HTR-8/SVneo (cell line): Measurements from ENCODE around the gene HOXC6.

Experiments
- DNase-seq: peaks from one replicate; pipeline ENCODE4 v3.0.0; 2011; ENCODE audit warnings: low spot score, mixed read lengths; ENCODE audit not compliant: insufficient read length
- FAIRE-seq: peaks from 2 replicates; lab custom pipeline; 2011; peaks lifted over from hg19 to GRCh38; lab: Jason Lieb, UNC

HOXC6 gene

DNA sequence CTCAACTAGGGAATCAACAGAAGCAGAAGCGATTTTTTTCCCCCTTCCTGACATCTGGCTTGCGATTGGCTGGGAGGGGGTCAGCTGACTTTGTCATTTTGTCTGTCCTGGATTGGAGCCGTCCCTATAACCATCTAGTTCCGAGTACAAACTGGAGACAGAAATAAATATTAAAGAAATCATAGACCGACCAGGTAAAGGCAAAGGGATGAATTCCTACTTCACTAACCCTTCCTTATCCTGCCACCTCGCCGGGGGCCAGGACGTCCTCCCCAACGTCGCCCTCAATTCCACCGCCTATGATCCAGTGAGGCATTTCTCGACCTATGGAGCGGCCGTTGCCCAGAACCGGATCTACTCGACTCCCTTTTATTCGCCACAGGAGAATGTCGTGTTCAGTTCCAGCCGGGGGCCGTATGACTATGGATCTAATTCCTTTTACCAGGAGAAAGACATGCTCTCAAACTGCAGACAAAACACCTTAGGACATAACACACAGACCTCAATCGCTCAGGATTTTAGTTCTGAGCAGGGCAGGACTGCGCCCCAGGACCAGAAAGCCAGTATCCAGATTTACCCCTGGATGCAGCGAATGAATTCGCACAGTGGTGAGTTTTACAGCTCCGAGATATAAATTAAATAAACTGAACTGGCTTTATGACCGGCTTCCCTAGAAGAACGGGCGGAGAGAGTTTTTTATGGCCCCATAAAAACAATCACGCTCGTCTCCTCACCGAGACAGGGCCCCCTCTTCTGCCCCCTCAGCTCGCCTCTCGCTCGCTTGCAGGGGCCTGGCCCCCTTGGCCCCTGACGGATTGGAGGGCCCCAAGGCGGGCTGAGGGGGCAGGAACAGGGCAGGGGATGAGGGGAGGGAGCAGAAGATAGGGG is at the start of gene HOXC6:
TSS of gene HOXC6 (plus strand) at position 127 of the 888 bp plus-strand sequence. CDS start at position 209, 82 bp downstream.
- no peak for DNase-seq
- FAIRE-seq: no peak

DNA sequence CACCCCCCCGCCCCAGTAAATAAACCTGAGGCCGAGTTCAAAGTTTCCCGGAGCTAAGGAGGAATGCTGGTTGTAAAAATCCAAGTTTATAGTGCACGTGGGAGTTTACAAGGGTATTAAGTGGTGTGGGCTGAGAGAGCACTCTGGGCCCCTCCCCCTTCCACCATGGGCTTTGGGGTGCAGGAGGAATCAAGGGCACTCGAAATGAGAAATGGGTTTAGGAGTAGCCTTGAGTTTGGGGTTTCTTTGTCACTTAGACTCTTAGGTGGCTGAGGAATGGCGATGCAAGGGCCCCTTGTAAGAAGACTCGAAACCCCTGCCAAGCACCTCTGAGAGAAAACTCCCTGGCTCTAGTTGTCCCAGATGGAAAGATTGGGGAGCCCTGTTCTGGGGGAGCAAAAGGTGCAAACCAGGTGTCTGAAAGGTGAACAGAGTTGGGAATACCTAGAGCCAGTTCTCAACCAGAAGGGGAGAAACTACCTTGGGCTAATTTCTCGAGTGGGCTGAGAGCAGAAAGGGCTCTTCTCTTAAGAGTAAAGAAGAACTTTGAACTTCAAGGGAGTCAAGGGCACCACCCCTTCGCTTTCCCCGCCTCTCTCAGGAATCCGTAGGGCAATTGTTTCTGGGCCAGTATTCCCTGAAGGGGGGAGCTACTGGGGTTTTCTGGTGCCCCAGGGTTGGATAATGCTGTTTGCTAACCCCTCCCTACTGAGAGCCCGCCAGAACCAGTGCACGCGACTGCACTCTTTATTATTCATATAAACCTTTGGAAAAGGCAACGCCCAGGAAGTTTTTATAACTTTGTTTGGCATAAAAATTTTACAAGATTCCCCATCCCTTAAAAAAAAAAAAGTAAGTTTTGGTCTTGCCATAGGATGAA is 49.5 kb upstream of the HOXC6 start:
- DNase-seq: no peak
- FAIRE-seq: no peak

DNA sequence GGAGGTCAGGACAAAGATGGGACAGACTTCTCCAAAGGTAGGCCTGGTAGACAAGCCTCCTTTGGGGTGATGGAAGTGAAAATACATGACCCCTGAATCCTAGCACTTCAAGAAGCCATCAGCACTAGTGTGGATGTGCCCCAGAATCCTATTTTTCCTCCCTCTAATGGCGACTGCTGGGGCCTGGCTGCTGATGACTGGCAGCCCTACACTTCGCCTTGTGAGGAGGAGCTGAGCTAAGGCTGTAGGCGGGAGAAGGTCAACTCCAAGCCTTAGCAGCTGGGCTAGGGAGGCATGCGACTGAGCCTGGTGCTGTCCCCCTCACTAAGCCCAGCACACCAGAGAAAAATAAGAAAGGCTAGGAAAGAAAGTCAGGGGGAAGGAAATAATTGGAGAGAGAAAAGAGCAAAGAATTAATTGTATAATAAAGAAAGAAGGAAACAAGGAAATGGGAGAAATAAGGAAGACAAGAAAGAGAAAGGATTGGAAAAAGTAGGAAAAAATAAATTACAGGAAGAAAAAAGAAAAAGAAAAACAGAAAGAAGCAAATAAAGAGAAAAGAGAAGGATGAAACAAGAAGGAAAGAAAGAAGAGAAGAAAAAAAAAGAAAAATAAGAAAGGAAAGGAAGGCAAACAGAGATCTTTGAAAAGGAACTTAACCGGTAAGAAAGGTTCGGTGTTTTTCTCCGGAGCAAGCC is 48.0 kb upstream of the HOXC6 start:
- no peak for FAIRE-seq
- no peak for DNase-seq

DNA sequence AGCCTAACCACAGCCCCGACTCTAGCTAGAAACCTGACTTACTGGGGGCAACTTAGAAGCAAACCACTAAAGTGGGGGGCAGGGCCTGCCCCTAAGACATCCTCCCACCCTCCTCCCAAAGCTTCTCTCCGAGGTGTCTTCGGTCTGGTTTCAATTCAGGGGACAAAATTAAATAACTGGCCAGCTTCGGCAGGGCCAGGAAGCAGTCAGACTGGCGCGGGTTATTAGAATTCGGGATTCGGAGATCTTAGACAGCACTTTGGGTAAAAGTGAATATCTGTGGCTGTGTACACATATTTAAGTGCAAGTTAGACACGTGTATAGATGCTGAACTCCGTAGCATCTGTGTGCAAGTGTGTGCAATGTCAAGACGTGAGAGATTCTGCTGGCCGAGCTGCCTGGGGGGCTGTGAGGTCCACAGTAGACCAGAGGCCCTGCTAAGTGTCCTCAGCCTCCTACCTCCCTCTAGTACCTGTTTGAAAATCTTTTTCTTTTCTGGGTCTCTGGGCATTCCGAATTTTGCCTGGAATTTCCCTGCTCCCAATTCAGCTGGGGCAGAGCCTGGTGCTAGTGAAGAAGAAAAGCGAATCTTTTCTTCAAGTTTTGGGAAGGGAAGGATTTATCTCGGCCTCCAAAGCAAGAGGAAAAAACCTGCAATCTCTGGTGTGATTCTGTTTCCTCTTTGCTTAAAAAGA is 47.3 kb upstream of the HOXC6 start:
- DNase-seq: no peak
- no peak for FAIRE-seq

DNA sequence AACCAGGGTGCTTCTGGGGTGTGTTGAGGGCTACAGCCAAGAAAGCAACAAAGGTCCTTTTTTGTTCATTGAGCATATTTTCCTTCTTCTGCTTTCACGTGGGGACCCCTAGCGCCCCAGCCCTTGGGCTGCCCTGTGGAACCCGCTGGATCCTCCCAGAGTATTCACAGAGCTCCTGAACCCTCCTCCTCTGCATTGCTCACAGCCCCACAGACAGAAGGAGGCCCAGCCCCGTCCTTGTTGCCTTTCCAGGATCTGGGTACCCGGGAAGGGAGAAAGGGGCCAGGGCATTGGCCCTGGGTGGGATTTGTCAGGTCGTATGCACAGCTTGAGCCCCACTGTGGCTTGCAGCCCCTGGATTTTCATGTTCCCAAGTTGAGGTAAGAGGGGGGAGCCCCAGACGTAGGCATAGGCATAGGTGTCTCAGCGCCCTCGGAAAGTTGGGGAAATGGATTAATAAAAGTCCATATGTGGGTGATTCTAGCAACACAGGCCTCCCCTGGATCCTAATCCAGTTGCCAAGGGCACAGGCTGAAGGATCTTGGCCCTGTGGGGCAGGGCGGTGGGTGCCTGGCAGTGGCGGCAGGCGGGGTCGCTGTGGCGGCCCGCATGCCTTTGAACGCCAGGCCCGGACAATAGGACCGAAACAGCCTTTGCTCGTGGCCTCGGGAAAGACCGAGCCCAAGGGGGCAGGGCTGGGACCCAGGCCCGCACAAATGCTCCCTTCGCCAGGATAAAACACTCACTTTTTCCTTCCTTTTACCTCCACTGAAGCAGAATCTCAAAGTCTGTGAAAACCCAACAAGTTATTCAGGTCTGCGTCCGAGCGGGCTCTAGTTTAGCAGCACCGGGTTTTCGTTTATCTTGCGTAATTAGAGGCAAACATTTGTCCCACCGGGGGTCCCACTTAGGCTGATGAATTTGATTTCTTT is 46.3 kb upstream of the HOXC6 start:
- FAIRE-seq: no peak
- DNase-seq: no peak

DNA sequence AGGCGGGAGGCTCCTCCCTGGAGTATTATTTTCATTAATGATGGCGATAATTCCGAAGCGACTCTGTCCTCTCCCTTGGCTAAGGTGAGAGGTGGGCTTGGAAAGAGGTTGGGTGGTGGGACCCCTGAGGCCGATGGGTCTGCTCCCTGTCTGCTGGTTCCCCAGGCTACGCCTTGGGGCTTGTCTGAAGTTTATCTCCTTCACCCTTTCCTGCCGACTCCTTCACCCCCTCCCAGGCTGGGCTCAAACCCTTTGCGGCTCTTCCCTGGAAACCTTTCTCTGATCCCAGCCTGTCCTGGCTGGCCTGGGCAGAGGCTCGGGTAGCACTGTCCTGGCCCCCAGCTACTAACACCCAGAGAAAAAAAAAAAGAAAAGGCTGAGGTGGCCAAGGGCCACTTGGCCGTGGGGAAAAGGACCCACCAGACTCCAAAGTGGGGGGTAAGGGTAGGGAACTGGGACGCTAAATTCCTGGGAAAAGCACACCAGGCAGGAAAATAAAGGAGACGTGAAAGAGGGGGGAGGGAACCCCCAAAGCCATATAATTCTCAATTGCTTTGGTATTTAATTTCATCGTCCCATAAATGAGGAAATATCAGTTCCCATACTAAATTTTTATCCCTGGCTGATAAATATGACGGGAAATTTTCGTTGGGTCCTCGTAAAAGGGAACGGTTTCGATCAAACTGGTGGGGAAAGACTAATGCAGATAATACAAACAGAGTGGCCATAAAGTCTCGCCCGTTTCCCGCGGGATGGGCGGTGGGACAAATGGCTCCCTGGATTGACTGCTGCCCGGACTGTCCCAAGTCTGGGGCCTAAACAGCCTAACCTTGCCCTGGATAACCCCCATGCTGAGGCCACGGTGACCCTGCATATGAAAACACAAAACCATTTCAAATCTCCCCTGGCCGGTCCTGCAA is 45.3 kb upstream of the HOXC6 start:
- DNase-seq: no peak
- FAIRE-seq: no peak

DNA sequence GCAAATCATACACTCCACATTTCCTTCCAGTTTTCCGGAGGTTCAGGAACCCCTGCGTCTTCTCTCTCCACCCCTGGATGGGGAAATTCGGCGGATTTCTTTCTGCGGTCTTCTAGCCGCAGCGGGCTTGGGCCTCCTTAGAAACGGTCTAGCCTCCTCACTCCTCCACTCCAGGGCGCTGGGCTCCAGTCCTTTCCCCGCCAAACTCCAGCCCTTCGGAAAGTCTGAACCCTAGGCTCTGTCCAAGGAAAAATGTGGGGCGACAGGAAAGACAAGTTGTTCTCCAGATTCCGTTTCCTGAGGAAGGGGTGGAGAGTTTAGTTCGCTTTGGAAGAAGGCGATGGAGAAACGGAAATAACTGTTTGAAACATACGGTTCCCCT is 44.7 kb upstream of the HOXC6 start:
- no peak for FAIRE-seq
- no peak for DNase-seq

DNA sequence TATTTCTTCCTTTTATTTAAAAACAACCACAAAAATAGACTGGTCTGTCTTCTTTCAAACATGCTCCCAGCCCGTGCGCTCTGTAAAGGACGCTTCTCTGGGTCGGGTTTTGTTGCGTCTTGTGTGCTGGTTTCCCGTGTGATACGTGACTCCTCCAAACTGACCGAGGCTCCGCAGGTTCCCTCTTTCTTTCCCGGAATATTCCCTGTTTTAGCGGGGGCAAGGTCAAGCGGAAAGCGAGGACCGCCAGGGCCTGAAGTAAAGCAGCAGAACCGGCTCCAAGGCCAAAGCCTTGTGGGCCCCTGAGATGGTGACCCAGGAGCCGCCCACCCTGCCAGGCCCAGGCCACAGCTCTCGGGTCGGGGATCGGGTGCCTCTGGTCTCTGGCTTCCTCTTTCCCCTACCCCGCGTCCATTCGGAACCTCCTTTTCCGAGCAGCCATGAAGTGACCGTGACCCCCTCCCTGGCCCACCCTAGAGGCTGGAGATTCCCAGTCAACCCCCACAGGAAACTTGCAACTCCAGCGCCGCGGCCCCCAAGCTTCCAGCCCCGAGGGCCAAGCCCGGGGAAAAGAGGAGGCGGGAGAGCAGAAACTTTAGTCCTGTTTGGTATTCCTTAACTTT is 44.2 kb upstream of the HOXC6 start:
- DNase-seq (no peak), FAIRE-seq (no peak)

DNA sequence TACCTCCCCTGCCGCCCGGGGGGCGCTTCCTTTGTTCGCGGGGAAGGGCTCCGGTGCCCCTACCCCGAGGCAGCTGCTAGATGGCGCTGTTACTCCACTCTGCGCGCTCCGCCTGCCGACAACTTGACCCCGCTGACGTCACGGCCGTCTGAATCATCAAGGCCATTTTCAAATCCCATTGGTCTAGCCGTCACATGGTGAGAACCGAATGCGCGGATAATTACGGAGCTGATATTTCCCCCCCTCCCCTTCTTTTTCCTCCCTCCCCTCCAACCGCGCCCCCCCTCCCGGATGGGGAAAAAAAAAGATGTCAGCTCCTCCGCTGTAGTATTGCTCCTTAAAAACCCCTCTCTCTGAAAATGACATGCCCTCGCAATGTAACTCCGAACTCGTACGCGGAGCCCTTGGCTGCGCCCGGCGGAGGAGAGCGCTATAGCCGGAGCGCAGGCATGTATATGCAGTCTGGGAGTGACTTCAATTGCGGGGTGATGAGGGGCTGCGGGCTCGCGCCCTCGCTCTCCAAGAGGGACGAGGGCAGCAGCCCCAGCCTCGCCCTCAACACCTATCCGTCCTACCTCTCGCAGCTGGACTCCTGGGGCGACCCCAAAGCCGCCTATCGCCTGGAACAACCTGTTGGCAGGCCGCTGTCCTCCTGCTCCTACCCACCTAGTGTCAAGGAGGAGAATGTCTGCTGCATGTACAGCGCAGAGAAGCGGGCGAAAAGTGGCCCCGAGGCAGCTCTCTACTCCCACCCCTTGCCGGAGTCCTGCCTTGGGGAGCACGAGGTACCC is 43.1 kb upstream of the HOXC6 start, which contains the start of gene HOXC10:
TSS of gene HOXC10 (plus strand) at position 246 of the 791 bp plus-strand sequence. CDS start at position 360, 114 bp downstream.
- peak; percentile 92 for DNase-seq
- FAIRE-seq: peak; percentile 88

DNA sequence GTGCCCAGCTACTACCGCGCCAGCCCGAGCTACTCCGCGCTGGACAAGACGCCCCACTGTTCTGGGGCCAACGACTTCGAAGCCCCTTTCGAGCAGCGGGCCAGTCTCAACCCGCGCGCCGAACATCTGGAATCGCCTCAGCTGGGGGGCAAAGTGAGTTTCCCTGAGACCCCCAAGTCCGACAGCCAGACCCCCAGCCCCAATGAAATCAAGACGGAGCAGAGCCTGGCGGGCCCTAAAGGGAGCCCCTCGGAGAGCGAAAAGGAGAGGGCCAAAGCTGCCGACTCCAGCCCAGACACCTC is 42.6 kb upstream of the HOXC6 start:
- FAIRE-seq (no peak), DNase-seq (no peak)

DNA sequence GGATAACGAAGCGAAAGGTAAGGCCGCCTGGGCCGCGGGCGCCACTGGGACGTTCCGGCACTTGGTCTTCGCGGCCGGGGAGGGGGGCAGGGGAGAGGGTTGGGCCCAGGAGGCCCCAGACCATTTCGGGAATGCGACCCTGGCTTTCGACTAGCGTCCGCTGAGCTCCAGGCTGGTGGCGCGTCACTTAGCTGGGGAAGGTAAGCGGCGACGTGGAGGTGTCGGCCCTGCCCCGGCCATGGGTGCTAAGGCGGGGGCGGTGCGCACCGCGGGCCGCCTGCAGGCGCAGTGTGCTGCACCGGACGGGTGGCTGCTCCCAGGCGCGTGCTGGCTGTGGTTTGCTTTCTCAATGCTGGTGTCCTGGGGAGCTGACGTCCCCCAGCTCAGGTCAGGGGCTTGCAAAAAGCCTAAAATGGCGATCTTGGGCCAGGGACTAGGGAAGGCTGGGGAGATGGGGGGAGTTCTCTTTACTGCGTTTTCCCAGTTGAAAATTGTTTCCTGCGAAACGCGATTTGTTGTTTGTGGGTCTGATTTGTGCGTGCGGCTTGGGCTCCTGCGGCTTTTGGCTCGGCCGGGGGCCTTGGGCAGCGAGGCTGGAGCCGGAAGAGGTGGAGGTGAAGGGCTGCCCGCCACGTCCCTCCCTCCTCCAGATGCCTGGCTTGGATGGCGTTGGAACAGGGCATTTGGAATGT is 42.1 kb upstream of the HOXC6 start:
- no peak for FAIRE-seq
- no peak for DNase-seq

DNA sequence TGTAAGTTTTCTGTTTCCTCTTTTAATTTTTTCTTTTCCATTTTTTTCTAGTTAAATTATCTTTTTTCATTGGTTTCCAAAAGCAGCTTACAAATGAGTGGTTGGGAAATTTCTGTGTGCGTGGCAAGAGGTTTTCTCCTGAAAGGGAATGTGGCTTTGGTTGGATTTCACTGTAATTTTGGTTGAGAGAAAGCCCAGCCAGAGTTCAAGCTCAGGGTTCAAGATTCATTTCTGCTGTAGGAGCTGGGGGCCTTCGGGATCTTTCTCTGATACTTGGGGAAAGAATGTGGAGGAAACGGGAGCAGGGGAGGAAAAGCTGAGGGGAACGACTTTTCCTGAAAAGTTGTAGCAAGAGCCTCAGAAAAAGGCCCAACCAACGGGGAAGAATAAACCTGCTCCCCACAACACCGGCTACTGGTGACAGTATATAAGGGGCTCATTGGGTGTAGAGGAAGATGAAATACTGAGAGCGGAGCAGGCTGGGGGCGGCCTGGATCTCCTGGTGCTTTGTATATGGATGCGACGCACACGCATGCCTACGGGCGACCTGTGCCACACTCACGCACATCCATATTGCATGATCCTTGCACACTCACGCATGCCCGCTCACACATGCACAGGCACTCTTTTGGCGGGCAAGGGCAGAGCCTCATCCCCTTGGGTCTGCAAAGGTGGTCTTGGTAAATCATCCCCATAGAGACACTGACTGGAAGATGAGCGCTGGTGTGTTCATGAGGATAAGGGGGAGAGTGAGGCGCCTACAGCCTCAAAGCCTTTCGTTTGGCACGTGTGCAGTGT is 41.4 kb upstream of the HOXC6 start:
- FAIRE-seq (no peak), DNase-seq (no peak)

DNA sequence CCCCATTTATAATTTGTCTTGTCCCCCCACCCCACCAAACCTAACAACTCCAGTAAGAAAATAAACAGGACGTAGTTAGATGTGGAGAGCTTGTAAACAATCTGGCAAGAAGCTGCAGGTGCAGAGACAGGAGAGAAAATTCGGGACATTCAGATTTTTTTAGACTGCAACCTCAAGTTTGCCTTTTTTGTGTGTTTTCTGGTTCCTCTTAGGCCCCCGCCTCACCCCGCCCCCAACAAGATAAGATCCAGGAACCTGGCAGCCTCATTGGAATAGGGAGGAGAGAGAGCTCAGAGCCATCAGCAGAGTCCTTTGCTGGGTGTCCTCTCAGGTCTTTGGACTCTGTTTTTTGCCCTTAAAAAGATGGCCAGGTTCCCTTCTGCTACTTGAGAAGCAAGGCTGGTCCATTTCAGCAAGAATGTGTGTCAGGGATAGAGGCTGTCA is 40.4 kb upstream of the HOXC6 start:
- FAIRE-seq (no peak), DNase-seq (no peak)

DNA sequence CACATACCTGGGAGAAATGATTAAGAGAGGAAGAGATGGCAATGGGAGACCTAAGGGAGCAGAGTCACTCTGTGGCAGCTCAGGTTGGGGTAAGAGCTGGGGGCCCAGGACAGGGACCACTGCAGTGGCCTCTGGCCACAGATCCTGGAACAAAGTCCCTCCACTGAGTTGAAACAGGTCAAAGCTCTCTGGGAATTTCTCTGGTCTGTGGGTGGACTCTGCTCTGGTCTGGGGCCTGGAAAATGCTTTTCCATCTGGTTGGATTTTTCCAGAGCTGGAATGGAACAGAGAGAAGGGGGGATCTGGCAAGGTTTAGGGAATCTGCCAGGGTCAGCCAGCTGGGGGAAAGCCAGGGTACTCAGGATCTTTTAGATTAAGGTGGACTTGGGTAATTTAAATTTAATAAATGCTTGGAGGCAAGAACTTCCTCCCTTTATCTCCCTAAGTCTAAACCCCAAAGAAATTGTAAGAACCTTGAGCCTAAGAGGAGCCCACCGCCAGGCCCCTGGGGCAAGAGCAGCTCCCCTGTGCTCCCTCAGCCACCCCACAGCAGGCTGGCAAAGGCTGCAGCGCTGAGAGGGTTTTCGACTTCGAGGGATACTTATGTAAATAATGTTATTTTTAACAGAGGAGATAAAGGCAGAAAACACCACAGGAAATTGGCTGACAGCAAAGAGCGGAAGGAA is 39.6 kb upstream of the HOXC6 start:
- FAIRE-seq: no peak
- no peak for DNase-seq
